ENCODE measurements around the gene CDK5RAP2.
A peak's percentile ranks its signal among the peaks of the same experiment; 100 is the strongest.

Gene CDK5RAP2

DNA sequence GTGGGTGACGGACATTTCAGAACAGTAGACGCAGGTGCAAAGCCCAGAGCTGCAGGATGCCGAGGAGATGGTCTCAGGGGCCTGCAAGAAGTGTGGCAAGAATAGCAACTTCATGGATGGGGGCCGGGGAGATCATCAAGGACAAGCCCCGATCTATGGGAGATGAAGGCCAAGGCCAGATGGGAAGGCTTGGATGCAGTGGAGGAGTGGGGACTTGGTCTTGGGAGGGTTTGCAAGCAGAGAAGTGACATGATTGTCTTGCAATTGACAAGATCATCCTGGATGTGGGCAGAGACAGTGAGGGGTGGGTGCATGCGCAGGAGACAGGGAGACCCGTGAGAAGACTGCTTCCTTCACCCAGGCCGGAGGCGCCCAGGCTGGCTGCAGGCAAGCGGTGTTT lies 198.1 kb downstream of the CDK5RAP2 start:
- in situ Hi-C loops (cut with MboI; ENCODE audit: low pct_unique_long_range_greater_than_20kb, low sequenced_read_pairs) = no loop called here
- DNase-seq = no peak

DNA sequence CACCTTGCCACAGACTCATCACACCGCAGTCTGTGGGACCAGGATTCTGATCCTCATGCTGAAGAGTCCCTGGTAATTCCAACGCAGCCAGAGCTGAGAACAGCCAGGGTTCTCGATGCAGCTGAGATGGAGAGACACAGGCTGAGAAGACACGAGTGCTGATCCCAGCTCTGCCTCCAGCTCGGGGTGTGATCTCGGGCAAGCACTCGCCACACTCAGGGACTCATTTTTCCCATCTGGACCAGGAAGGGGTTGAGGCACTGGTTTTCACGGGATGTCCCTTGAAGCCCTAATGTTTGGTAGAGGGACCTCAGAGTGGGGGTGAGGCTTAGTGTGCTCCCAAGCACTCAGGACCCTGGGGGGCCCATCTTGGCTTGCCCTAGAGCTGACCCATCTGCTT lies 200.4 kb downstream of the CDK5RAP2 start:
- in situ Hi-C loops (cut with MboI; ENCODE audit: low pct_unique_long_range_greater_than_20kb, low sequenced_read_pairs) = no loop called here
- DNase-seq = no peak

DNA sequence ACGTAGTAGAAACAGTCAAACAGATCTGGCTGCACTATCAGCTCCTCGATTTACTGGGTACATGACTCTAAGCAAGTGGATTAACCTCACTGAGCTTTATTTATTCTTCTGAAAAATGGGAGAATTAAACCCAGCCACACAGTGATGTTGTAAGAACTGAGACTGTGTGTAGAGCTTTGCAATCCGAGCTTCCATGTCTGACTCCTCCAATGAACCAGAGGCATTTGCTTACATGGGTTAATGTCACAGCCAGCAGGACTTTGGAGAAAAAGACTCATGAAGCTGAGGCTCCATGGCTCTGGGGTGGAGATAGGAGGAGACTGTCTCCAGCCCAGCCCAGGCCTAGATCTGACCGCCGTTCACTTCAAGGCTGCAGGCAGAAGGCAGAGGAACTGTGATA lies 201.3 kb downstream of the CDK5RAP2 start:
- in situ Hi-C loops (cut with MboI; ENCODE audit: low pct_unique_long_range_greater_than_20kb, low sequenced_read_pairs) = no loop called here
- DNase-seq = no peak

DNA sequence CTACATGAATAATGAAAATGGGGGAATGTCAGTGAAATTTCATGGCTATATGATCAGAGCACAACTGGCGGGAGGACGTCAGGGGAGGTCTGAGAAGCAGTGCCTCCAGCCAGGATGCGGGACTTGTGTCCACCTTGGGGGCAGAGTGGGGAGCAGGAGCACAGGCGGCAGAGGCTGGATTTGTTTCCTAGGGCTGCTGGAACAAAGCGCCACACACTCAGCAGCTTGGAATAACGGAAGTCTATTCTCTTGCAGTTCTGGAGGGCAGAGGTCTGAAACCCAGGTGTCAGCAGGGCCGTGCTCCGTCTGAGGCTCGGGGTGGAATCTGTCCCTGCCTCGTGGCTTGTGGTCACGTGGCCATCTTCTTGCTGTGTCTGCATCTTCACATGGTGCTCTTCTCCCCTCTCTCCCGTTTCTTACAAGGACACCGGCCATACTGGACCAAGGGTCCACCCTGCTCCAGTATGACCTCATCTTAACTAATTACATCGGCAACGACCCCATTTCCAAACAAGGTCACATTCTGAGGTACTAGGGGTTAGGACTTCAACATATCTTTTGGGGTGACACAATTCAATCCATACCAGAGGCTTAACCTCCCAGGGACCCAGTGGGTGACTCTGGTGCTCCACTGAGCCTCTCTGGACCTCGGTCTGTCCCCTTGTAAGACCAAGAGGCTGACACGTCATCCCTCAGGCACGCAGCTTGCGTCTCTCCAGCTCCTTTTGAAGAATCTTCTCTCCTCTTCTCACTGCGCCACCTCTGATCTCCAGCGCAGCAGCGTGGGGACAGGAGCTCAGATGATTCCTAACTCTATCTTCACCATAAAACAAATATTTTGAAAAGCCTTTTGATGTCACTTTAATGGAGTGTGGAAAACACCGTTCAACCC lies 202.5 kb downstream of the CDK5RAP2 start:
- in situ Hi-C loops (cut with MboI; ENCODE audit: low pct_unique_long_range_greater_than_20kb, low sequenced_read_pairs) = no loop called here
- no peak for DNase-seq

DNA sequence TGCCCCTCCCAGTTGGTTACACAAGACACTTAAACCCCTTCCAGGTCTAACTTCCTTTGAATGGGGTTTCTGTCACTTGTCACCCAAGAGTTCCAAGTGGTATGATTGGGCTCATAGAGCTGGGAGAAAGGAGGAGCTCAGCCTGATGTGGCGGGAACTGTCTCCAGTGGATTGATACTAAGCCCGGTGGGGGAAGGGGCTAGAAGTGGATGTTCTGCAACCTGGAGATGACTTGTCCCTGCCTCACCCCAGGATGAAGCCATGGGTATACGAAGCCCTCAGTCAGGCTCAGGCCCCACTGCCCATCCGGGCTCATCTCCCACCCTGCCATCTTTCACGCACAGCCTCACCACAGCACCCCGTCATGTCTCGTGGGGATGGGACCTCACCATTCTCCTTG lies 203.9 kb downstream of the CDK5RAP2 start:
- in situ Hi-C loops (cut with MboI; ENCODE audit: low pct_unique_long_range_greater_than_20kb, low sequenced_read_pairs) = no loop called here
- DNase-seq = no peak

DNA sequence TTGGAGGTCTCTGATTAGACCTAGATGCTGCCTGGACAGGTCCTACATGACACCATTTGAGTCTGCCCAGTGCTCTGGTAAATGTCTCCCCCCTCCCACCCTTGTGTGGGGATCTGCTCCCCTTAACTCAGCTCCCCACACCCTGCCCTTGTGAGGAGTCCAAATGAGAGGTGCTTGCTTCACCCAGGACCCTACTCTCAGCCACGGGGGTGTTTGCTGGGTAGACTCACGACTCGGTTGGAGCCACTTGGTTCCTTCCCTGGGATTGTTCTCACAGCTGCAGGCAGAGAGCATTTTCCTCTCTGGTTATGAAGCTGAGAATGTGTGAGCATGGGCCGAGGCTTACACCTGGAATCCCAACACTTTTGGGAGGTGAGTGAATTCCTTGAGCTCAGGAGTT lies 204.7 kb downstream of the CDK5RAP2 start:
- in situ Hi-C loops (cut with MboI; ENCODE audit: low pct_unique_long_range_greater_than_20kb, low sequenced_read_pairs) = no loop called here
- no peak for DNase-seq

DNA sequence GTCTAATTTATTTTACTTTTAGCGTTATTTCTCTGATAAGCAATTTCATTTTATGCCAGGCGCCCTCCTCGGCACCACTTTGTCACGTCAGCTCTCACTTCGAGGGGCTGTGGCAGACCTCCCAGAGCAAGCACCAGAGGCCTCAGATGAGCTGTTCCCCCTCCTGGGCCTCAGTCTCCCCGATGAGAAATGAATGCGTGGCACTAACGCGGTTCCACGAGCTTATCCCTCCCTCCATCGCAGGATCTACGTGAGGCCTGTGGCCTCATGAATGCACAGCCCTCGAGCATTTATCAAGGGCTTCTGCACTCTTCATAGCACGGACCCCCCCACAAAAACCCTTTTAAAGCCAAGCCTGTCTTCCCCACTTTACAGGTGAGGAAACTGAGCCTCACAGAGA lies 205.2 kb downstream of the CDK5RAP2 start:
- in situ Hi-C loops (cut with MboI; ENCODE audit: low pct_unique_long_range_greater_than_20kb, low sequenced_read_pairs) = no loop called here
- DNase-seq = no peak

DNA sequence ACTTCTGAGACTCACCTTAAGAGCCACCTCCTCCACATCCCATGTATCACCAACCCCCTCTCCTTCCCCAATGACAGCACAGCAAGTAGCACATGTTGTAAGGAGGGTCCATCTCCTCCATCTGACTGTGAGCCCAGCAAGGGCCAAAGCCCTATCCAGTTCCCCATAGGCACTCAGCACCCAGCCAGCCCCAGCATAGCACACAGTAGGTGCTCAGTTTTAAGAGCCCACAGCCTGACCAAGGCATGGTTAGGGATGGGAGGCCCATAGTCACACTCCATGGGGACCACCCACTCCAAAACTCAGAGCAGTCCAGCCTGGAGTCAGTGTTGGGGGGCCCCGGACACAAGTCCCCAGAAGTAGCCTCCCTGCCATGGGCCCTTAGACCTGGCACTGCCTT lies 205.7 kb downstream of the CDK5RAP2 start:
- DNase-seq = no peak
- in situ Hi-C loops (cut with MboI; ENCODE audit: low pct_unique_long_range_greater_than_20kb, low sequenced_read_pairs) = no loop called here

DNA sequence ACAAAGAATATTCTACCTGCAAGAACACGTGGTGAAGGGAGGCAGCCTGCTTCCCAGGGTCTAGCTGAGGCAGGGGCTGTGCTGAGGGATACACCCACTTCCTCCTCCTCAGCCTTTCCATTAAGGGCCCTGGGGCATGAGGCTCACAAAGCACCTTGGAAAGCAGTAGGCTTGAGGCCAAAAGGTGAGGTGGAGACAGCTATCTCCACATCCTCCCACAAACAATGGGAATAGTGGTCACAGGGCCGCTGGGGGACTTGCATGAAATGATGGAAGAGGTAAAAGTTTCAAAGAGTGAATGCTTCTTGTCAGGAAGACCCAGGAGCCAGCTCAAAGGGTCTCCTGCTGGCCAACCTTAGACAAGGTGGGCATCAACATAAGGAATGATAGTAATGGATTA lies 207.9 kb downstream of the CDK5RAP2 start:
- no peak for DNase-seq
- in situ Hi-C loops (cut with MboI; ENCODE audit: low pct_unique_long_range_greater_than_20kb, low sequenced_read_pairs) = no loop called here

DNA sequence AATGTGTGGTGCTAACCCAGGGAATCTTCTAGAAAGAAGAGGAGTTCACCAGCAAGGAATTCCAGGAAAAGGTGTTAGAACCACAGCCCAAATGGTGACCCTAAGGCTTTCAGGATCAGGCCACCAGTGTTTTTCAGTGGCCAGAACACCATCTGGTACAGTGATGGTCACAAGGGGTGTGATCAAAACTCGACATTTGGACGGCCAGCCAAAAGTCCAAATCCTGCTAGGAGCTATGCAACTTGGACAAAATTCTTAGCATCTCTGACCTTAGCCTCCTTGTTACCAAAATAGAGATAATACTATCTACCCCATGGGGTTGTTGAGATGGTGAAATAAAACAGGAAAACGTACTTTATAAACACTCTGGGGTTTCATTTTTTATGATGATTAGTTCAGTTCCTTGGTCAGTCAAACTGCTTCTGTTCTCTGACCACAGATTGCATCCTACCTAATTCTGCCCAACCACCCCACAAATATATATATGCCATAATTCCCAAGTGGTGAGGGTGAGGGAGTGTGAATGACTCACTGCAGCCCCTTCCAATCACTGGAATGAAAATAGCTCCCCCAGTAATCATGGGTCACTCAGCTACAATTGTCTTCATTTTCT lies 210.3 kb downstream of the CDK5RAP2 start:
- in situ Hi-C loops (cut with MboI; ENCODE audit: low pct_unique_long_range_greater_than_20kb, low sequenced_read_pairs) = no loop called here
- no peak for DNase-seq

DNA sequence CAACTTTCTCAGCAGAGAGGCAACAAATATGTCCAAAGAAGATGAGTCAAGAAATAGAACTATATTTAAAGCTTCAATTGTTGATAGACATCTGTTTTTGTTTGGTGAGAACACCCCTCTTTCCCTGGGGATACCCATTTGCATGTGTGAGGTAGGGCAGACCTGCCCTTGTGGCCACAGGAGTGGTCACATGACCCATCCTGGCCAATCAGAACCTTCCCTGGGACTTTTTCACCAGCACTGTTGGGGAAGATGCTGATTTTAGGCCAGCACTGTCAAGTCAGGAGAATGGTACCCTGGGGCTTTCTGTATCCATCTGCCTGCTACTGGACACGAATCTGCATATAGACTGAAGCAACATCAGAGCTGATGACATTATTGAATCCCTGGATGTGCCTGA lies 211.2 kb downstream of the CDK5RAP2 start:
- in situ Hi-C loops (cut with MboI; ENCODE audit: low pct_unique_long_range_greater_than_20kb, low sequenced_read_pairs) = no loop called here
- DNase-seq = no peak

DNA sequence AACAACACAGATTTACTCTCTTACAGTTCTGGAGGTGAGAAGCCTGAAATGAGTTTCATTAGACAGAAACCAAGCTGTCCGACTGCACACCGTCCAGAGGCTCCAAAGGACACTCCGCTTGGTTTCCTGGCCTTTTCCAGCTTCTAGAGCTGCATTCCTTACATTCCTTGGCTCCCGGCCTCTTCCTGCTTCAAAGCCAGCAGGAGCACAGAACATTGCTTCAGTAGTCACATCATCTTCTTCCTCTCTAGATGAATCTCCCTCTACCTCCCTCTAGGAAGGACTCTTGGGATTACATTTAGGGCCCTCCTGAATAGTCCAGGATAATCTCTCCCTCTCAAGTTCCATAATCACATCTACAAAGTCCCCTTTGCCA lies 213.3 kb downstream of the CDK5RAP2 start:
- in situ Hi-C loops (cut with MboI; ENCODE audit: low pct_unique_long_range_greater_than_20kb, low sequenced_read_pairs) = no loop called here

DNA sequence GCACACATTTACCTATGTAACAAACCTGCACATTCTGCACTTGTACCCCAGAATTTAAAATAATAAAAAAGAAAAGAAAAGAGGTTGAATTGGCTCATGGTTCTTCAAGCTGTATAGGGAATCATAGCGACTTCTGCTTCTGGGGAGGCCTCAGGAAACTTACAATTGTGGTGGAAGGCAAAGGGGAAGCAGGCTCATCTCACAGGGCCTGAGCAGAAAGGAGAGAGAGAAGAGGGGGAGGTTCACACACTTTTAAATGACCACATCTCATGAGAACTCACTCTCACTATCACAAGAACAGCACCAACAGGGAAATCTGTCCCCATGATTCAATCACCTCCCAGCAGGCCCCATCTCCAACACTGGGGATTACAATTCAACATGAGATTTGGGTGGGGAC lies 214.6 kb downstream of the CDK5RAP2 start:
- in situ Hi-C loops (cut with MboI; ENCODE audit: low pct_unique_long_range_greater_than_20kb, low sequenced_read_pairs) = no loop called here
- DNase-seq = peak; percentile 57

More for the DNA sequence above, 213.3 kb downstream of the CDK5RAP2 start:
- no peak for DNase-seq

DNA sequence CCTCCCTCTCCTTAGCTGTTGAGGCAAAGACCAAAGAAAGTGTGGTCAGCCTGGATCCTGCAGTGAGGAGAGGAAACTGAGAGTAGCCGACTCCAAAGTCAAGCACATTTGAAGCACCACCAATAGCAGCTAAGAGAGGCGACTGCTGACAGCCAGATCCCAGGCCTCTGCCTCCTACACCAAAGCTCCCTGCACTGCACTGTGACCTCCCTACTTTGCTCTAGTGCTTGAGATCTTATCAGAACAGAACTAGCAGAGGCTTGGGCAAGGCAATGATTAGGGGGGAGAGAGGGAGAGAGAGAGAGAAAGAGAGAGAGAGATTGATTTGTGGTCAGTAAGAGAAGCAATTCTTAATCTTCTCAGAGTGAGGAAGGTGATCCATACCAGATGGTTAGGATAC lies 216.3 kb downstream of the CDK5RAP2 start:
- in situ Hi-C loops (cut with MboI; ENCODE audit: low pct_unique_long_range_greater_than_20kb, low sequenced_read_pairs) = no loop called here

DNA sequence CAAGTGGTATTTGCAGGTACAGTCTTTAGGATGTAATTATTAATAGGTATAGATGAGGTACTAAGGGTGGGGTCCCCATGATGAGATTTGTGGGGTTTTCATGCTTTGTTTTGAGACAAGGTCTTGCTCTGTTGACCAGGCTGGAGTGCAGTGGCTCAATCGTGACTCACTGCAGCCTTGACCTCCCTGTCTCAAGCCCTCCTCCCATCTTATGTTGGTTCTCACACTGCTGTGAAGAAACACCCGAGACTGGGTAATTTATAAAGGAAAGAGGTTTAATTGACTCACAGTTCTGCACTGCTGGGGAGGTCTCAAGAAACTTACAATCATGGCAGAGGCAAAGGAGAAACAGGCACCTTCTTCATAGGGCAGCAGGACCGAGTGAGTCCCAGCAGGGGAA lies 217.5 kb downstream of the CDK5RAP2 start:
- DNase-seq = no peak
- in situ Hi-C loops (cut with MboI; ENCODE audit: low pct_unique_long_range_greater_than_20kb, low sequenced_read_pairs) = no loop called here

More for the DNA sequence above, 216.3 kb downstream of the CDK5RAP2 start:
- DNase-seq = no peak

DNA sequence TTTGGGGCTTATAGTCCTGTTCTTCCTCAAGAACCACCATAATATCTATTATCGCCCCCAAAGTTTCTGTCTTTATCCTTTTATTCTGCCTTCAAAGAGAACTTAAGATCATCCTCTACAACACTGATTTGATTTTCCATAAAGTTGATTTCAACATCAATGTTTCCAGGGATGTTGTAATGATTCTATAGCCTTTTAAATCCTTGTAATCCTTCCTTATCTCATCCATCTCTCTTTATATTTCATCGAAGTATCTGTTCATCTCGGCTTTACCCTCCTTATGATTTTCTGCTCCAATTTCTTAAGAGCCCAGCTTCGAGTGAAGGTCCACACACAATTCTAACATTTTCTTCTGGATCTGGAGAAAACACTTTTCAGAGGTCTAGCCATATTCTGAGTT lies 218.4 kb downstream of the CDK5RAP2 start:
- in situ Hi-C loops (cut with MboI; ENCODE audit: low pct_unique_long_range_greater_than_20kb, low sequenced_read_pairs) = no loop called here
- DNase-seq = no peak

DNA sequence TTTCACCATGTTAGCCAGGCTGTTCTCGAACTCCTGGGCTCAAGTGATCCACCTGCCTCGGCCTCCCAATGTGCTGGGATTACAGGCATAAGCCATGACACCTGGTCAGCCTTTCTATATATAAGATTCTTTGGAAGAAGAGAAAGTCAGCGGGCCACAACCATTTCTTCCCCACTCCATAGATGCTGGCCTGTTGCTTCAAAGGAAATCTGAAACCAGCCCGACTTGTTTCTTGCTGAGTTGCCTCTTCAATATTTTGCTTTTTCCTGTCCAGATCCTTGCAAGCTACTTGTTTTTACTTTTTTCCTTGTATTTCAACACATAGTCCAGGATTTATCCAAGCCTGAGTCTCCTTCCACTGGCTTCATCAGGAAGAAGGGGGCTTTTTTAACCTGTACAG lies 219.5 kb downstream of the CDK5RAP2 start:
- no peak for DNase-seq
- in situ Hi-C loops (cut with MboI; ENCODE audit: low pct_unique_long_range_greater_than_20kb, low sequenced_read_pairs) = no loop called here

DNA sequence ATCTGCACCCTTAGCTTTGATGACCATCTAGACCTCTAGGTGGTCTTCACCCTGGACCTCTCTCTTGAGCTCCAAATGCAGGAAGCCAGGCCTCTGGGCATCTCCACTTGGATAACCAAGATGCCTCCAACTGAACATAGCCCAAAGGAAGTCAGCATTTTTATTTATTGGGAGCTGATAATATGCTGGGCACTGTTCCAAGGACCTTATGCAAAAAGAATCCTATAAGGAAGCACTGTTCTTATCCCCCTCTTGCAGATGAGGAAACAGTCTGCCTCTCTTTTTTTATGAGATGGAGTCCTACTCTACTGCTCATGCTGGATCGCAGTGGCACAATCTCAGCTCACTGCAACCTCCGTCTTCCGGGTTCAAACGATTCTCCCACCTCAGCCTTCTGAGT lies 219.9 kb downstream of the CDK5RAP2 start:
- in situ Hi-C loops (cut with MboI; ENCODE audit: low pct_unique_long_range_greater_than_20kb, low sequenced_read_pairs) = no loop called here
- no peak for DNase-seq

DNA sequence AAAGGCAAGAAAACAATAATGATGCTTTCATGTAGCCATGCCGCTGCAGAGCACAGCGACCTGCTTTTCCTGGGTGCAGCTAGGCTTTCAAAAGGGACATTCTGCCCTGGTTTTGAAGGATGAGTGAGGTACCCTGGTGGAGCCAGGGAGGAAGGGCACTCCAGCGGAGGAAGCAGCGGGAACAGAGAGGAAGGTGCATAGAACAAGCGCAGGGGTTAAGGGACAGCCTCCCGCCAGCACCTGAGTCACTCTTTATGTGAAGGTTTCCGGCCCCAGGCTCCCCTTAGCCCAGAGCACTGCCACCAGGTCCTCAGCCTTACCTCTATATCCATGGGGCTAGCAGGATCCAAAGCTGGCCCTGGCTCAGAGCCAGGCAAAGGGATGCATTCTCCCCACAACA lies 221.1 kb downstream of the CDK5RAP2 start:
- no peak for DNase-seq
- in situ Hi-C loops (cut with MboI; ENCODE audit: low pct_unique_long_range_greater_than_20kb, low sequenced_read_pairs) = no loop called here

DNA sequence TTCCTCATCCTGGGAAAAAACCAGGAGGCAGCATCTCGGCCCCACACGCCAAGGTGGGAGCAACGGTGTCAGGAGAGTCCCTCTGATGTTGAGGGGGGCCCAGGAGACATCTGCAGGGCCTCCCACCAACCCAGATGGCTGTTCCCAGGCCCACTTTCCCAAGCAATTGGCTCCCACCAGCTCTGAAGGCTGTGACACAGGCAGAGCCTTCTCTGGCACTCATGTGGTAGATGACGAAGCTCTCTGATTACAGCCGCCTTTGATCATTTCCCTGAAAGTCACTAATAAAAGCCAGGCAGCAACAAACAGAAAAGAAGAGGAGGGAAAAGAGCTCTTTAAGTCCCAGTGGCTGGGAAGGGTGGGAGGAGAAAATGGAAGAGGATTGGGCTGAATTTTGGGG lies 226.5 kb downstream of the CDK5RAP2 start:
- DNase-seq = no peak
- in situ Hi-C loops (cut with MboI; ENCODE audit: low pct_unique_long_range_greater_than_20kb, low sequenced_read_pairs) = no loop called here

DNA sequence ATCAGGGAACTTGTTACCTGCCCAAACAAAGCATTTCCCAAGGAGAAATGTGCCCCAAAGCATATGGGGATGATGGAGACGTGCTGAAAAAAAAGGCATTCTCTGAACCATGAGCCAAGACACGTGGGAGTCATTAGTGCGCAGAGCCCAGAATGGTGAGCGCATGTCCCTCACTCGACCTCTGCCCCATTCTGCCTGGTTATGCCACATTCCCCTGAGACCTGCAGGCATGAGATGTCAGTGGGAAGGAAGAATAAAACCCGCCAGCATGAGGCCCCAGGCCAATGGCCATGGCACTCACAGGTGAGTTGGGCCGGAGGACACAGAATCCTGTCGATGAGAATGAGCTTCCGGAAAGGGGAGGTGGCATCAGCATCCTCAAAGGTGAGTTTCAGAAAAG lies 228.9 kb downstream of the CDK5RAP2 start:
- no peak for DNase-seq
- in situ Hi-C loops (cut with MboI; ENCODE audit: low pct_unique_long_range_greater_than_20kb, low sequenced_read_pairs) = no loop called here

Data from KBM-7 (cell line).